Glutamatergic neuron (in vitro differentiated cells): ENCODE data around the gene REL. TPM values are rescaled to one million over a fixed set of nuclear protein-coding genes. Genes with fewer than 3 reads are reported as not detected.

Source experiments
- total RNA-seq: library from RNA; stranded (reverse); fragmentation: NEBNext Ultra II Directional; extraction: Animal tissue kit (Norgen Biotek cat#: 25700); gene quantifications from one replicate; pipeline ENCODE4 v1.2.1, GENCODE V29; 2021; ENCODE audit not compliant: unreplicated experiment

REL gene
- total RNA-seq, 1 donor from 2014 or later, result 2.1 TPM

Other genes starting within 250 kb of the REL start
- 22.7 TPM for gene PAPOLG, start 125.3 kb upstream of the REL start, total RNA-seq
- 22.5 TPM for gene PEX13, start 136.1 kb downstream of the REL start, total RNA-seq
- gene PUS10, start 136.7 kb downstream of the REL start, total RNA-seq, result 2.5 TPM
- gene SANBR, start 184.3 kb downstream of the REL start, total RNA-seq, result 57.0 TPM